ENCODE measurements around the gene MRTFB. TPM values are rescaled to one million over a fixed set of nuclear protein-coding genes. Genes with fewer than 3 reads are reported as not detected.
A peak's percentile ranks its signal among the peaks of the same experiment; 100 is the strongest.

MRTFB gene
- total RNA-seq, 4 donors from 2014 or later, result 17.1 to 77.8 (median 21.9) TPM

DNA sequence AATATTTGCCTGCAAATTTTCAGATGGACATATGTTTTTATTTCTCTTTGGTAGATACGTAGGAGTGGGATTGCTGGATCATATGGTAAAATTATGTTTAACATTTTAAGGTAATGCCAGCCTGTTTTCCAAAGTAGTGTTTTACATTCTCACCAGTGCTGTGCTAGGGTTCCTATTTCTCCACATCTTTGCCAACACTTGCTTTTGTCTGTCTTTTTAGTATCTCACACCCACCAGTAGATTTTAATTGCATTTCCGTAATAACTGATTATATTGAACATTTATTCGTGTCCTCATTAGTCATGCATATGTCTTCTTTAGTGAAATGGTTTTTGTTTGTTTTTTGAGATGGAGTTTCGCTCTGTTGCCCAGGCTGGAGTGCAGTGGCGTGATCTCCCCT, 58.4 kb downstream of the MRTFB start:
- intact Hi-C loops (cut with DNase I), result no loop called here
- H3K27me3 ChIP-seq, result no peaks in the 10 kb centered on the region

GRCh38 chr16:14131774-14132695, 60.9 kb downstream of the MRTFB start:
- Histone ChIP-seq H3K27ac (no peak overlapping the region), H3K9me3 (no peaks in the 10 kb centered on the region), H3K4me1 (peaks cover 0 to 22% (median 0%) of the 10 kb centered on the region in 3 donors), H3K4me3 (no peak overlapping the region), H3K27me3 (no peaks in the 10 kb centered on the region), H3K36me3 (peaks cover 0 to 9% (median 0%) of the 10 kb centered on the region in 3 donors)
- WGBS, 2 donors, result 71 to 77% methylated on average over 4 of the region's 4 CpGs
- no peak for DNase-seq
- TF ChIP-seq, protein P1, sequence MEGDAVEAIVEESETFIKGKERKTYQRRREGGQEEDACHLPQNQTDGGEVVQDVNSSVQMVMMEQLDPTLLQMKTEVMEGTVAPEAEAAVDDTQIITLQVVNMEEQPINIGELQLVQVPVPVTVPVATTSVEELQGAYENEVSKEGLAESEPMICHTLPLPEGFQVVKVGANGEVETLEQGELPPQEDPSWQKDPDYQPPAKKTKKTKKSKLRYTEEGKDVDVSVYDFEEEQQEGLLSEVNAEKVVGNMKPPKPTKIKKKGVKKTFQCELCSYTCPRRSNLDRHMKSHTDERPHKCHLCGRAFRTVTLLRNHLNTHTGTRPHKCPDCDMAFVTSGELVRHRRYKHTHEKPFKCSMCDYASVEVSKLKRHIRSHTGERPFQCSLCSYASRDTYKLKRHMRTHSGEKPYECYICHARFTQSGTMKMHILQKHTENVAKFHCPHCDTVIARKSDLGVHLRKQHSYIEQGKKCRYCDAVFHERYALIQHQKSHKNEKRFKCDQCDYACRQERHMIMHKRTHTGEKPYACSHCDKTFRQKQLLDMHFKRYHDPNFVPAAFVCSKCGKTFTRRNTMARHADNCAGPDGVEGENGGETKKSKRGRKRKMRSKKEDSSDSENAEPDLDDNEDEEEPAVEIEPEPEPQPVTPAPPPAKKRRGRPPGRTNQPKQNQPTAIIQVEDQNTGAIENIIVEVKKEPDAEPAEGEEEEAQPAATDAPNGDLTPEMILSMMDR (IDR thresholded peaks at IDR 0.05), result no peak
- TF ChIP-seq POLR2A (IDR thresholded peaks at IDR 0.05), result no peak
- intact Hi-C loops (cut with DNase I), result no loop called here

More for the DNA sequence above, 58.4 kb downstream of the MRTFB start:
- Histone ChIP-seq H3K36me3 (peaks cover 0 to 9% (median 0%) of the 10 kb centered on the region in 3 donors), H3K4me1 (peaks cover 0 to 25% (median 4%) of the 10 kb centered on the region in 3 donors), H3K4me3 (no peak overlapping the region), H3K9me3 (no peaks in the 10 kb centered on the region), H3K27ac (no peak overlapping the region)
- TF ChIP-seq POLR2A (IDR thresholded peaks at IDR 0.05), result no peak
- TF ChIP-seq, protein P1 (IDR thresholded peaks at IDR 0.05), result no peak
- WGBS, 2 donors, result 93 to 96% methylated on average over 5 of the region's 5 CpGs
- no peak for DNase-seq

GRCh38 chr16:14132696-14133048, 61.6 kb downstream of the MRTFB start:
- whole genome bisulfite sequencing, 2 donors, result 75 to 85% methylated on average over 4 of the region's 4 CpGs
- Histone ChIP-seq H3K4me1 (peaks cover 0 to 22% (median 0%) of the 10 kb centered on the region in 3 donors), H3K27me3 (no peaks in the 10 kb centered on the region), H3K4me3 (no peak overlapping the region), H3K27ac (no peak overlapping the region), H3K36me3 (peaks cover 0 to 9% (median 0%) of the 10 kb centered on the region in 3 donors), H3K9me3 (no peaks in the 10 kb centered on the region)
- TF ChIP-seq POLR2A (IDR thresholded peaks at IDR 0.05), result no peak
- TF ChIP-seq, protein P1 (IDR thresholded peaks at IDR 0.05), result no peak
- no peak for DNase-seq
- intact Hi-C loops (cut with DNase I), result no loop called here

GRCh38 chr16:14133907-14134306, 62.8 kb downstream of the MRTFB start:
- DNase-seq, result no peak
- no peaks in the 10 kb centered on the region for H3K27me3 ChIP-seq

More at GRCh38 chr16:14133907-14134306, 62.8 kb downstream of the MRTFB start:
- TF ChIP-seq, protein P1 (IDR thresholded peaks at IDR 0.05), result no peak
- no peak for TF ChIP-seq POLR2A (IDR thresholded peaks at IDR 0.05)
- peaks cover 0 to 22% (median 0%) of the 10 kb centered on the region in 3 donors for H3K4me1 ChIP-seq
- H3K9me3 ChIP-seq, result no peaks in the 10 kb centered on the region
- H3K4me3 ChIP-seq, result no peak overlapping the region
- intact Hi-C loops (cut with DNase I), result no loop called here
- 66 to 75% methylated on average over 1 of the region's 1 CpG for WGBS, 2 donors
- H3K27ac ChIP-seq, result peak overlapping the region in 1 of 4 donors; percentile 23
- H3K36me3 ChIP-seq, result peaks cover 0 to 9% (median 0%) of the 10 kb centered on the region in 3 donors
